ENCODE measurements around the gene RBM10.

Gene RBM10

GRCh38 chrX:47216393-47216925 is 71.4 kb downstream of the RBM10 start:
- no peak for DNase-seq (ENCODE audit: extremely low read depth in 1 of 2, low read depth in 1 of 2)

- DNase-seq (ENCODE audit: extremely low read depth in 1 of 2, low read depth in 1 of 2): no peak
Measured at GRCh38 chrX:47217121-47217851, 72.3 kb downstream of the RBM10 start.

DNA sequence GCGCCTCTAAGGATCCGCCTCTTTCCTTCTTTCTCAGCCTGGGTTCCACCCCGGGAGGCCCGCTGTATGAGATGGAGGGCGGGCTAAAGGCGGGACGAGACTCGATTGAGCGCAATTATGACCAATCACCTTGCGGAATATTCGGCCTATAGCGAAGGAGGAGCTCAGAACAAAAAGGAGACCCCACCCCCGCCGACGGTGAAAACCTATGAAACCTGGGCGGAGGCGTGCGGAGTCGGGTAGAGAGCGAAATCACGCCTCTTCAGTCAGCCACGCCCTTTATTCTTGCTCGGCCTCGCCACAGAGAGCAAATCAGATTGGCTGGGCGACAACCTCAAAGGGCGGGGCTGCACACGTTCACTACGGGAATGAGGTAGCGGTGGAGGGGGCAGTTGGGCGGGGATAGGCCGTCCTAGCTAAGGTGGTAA is 72.8 kb downstream of the RBM10 start:
- DNase-seq (ENCODE audit: extremely low read depth in 1 of 2, low read depth in 1 of 2): peak; percentile 89 to 93

- peak; percentile 27 to 67 for DNase-seq (ENCODE audit: extremely low read depth in 1 of 2, low read depth in 1 of 2)
Measured at GRCh38 chrX:47218280-47218919, 73.4 kb downstream of the RBM10 start, which contains the start of gene CDK16. Gene CDK16, plus strand, starts transcription at chrX:47218681. Its CDS starts 4,877 bp downstream, at chrX:47223558.

DNA sequence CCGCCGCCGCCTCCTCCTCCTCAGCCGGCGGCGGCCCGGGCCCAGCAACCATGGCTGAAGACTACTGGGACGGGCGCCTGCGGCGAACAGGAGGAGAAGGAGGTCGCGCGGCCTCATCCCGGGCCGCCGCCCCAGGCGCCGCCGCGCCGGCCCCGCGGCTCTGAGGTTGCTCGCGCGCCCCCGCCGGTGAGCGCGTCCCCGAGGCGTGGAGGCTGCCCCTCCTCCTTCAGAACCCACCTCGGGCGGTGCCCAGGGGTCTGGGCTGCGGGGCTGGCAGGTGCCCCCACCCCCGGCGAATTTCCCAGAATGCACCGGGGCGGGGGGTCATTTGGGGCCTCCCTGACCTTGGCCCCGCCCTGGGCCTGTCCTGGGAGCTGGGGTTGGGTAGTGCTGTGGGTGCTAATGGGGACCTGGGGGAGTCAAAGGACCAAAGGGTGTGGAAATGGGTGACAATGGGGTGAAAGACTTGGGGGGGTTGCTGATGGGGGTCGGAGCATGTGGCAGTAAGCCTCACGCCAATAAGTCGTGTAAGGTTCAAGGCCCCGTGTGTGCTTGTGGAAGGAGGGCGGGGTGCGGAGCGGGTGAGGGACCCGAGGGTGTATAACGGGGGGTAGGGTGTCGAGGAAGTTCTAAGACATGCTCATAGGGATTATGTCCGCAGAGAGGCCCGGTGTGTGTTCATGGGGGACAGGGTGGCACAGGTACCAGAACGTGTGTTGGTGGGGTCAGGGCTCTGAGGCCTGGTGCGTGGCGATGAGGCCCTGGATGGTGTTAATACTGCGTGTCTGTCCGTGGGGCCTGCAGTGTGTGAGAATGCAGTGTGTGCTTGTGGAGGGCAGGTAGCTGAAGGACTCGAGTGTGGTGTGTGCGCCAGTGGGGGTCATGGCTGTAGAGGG is 74.1 kb downstream of the RBM10 start:
- DNase-seq (ENCODE audit: extremely low read depth in 1 of 2, low read depth in 1 of 2): peak; percentile 15 to 18

- no peak for DNase-seq (ENCODE audit: extremely low read depth in 1 of 2, low read depth in 1 of 2)
Measured at GRCh38 chrX:47221756-47222155, 76.7 kb downstream of the RBM10 start.

DNA sequence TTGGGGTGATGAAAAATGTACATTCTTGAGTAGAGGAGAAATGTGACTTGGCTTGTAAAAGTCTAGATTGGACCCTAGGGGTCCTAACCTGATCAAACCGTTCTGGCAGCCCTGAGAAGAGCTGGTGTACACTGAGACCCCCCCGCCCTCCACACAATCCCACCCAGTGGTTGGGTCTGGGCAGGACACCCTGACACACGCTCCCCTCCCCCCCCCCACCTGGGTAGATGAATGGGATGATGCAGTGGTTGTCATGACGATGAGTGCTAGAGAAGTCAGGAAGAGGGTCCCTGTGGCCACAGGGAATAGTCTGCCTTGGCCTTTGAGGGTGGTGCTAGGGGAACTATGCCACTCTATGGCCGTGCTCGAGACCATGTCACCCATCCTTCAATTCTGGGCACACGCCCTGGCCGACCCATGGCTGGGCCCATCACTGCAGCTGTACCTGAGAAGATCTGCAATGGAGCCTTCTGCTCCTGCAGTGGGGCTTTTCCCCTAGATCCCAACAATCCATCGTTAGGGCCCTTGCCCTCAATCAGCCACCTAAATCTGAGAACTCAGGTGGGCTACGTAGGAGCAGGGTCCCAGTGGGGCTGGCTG is 77.8 kb downstream of the RBM10 start:
- DNase-seq (ENCODE audit: extremely low read depth in 1 of 2, low read depth in 1 of 2): no peak

DNA sequence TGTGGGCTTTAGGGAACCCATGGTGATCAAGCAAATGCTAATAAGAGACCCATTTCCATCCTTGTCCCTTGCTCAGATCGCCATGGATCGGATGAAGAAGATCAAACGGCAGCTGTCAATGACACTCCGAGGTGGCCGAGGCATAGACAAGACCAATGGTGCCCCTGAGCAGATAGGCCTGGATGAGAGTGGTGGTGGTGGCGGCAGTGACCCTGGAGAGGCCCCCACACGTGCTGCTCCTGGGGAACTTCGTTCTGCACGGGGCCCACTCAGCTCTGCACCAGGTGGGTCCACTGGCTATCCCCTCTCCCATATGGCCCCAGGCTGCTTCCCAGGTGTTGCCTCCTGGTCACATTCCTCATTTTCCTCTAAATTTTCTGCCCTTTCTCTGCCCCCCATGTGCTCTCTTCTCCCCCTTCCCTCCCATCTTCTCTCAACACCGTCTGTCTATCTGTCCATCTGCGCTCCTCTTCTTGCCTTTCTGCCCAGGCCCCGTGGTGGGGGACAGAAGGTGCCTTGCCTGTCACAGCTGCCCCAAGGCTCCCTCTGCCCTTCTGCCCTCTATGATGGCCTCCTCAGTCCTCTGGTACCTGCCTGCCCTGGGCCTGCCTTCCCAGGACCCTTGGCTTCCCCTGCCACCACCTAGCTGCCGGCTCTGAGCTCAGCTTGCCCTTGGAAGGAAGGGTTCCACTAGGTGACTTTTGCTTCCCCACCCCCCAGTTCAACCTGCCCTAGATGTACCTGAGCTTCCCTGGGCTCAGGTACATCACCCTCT is 78.6 kb downstream of the RBM10 start:
- DNase-seq (ENCODE audit: extremely low read depth in 1 of 2, low read depth in 1 of 2): no peak

GRCh38 chrX:47224266-47224895 is 79.4 kb downstream of the RBM10 start:
- no peak for DNase-seq (ENCODE audit: extremely low read depth in 1 of 2, low read depth in 1 of 2)

DNA sequence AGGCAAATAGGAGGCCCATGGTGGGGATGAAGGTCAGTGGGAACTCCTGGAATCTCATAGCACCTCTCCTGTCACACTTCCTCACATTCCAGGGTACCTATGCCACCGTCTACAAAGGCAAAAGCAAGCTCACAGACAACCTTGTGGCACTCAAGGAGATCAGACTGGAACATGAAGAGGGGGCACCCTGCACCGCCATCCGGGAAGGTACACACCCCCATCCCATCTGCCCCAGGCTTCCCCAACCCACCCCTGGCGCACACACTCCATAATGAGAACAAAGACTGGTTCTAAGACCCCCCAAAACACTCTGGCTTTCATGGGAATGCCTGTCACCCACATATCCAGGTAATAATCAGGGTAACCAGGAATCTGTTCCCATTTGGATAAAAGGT is 79.9 kb downstream of the RBM10 start:
- DNase-seq (ENCODE audit: extremely low read depth in 1 of 2, low read depth in 1 of 2): no peak

GRCh38 chrX:47226071-47226470 is 81.0 kb downstream of the RBM10 start:
- no peak for DNase-seq (ENCODE audit: extremely low read depth in 1 of 2, low read depth in 1 of 2)

- DNase-seq (ENCODE audit: extremely low read depth in 1 of 2, low read depth in 1 of 2): no peak
Measured at GRCh38 chrX:47226531-47227333, 81.7 kb downstream of the RBM10 start.

- no peak for DNase-seq (ENCODE audit: extremely low read depth in 1 of 2, low read depth in 1 of 2)
Measured at GRCh38 chrX:47227334-47227583, 82.2 kb downstream of the RBM10 start.

DNA sequence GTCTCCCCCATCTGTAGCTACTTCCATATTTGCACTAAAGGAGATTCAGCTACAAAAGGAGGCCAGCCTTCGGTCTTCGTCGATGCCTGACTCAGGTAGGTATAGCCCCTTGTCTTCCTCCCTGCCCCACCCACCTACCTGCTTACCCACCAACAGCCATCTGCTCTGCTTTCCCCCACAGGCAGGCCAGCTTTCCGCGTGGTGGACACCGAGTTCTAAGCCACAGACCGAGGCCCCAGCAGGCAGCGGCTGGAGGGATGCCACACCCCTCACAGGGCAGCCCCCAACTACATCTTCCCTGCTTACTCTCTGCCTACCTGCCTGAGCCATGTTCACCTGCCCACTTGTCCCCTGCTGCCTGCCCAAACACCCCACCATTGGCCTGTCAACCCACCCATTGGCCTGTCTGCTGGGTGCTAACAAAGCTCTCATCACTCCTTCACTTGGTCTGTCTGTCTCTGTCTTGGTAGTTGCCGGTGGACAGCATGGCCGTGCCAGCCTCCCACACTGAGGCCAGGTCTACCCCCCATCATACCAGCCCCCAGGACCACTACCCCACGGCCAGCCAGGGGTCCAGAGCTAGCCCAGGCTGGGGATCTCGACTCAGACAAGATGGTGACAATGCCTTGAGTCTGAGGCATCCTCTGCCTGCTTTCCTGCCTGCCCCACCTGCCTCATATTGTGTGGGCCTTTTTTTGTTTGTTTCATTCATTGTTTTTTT is 83.7 kb downstream of the RBM10 start:
- no peak for DNase-seq (ENCODE audit: extremely low read depth in 1 of 2, low read depth in 1 of 2)

- DNase-seq (ENCODE audit: extremely low read depth in 1 of 2, low read depth in 1 of 2): no peak
Measured at GRCh38 chrX:47229427-47229826, 84.4 kb downstream of the RBM10 start.

GRCh38 chrX:47230136-47230868 is 85.3 kb downstream of the RBM10 start:
- DNase-seq (ENCODE audit: extremely low read depth in 1 of 2, low read depth in 1 of 2): no peak

DNA sequence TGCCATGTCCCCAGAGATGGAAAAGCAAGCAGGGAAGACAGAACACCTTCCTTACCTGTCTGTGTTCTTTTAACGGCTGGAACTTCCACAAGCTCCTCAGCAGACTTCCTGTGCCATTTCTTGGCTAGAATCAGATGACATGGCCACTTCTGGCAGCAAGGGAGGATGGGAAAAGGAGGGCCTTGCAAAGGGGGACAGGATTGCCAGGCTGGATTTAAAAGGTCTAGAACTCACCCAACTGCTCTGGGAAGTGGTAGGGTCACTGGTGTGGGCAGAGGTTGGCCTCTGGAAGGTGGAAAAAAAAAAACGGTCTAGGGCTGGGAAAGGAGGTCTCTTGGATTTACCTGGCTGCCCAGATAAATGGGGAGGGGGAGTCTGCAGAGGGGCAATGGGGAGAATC is 86.1 kb downstream of the RBM10 start:
- DNase-seq (ENCODE audit: extremely low read depth in 1 of 2, low read depth in 1 of 2): no peak

Measured in stimulated activated CD8-positive, alpha-beta memory T cell treated with anti-CD3 and anti-CD28 coated beads, Interleukin-7, amount 100 ng/mL, for 48 hours (primary cell).